NCI-H524 treated with DMSO at 0.1 percent for 48 hours (cell line): ENCODE data around the gene PLXNA4.

Source experiments
- DNase-seq: peaks from one replicate; lab custom pipeline; 2025; lab: John Stamatoyannopoulos, UW

PLXNA4 gene

DNA sequence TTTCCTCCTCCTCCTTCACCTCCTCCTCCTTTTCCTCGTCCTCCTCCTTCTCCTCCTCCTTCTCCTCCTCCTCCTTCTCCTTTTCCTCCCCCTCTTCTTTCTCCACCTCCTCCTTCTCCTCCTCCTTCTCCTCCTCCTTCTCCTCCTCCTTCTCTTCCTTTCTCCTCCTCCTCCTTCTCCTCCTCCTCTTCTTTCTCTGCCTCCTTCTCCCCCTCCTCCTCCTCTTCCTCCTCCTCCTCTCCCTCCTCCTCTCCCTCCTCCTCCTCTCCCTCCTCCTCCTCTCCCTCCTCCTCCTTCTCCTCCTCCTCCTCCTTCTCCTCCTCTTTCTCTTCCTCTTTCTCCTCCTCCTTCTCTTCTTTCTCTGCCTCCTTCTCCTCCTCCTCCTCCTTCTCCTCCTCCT lies 13.6 kb downstream of the PLXNA4 start:
- no peak for DNase-seq

DNA sequence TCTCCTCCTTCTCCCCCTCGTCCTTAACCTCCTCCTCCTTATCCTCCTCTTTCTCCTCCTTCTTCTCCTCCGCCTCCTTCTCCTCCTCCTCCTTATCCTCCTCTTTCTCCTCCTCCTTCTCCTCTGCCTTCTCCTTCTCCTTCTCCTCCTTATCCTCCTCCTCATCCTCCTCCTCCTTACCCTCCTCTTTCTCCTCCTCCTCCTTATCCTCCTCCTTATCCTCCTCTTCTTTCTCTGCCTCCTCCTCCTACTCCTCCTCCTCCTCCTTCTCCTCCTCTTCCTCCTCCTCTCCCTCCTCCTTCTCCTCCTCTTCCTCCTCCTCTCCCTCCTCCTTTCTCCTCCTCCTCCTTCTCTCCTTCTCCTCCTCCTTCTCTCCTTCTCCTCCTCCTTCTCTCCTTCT lies 14.5 kb downstream of the PLXNA4 start:
- no peak for DNase-seq

DNA sequence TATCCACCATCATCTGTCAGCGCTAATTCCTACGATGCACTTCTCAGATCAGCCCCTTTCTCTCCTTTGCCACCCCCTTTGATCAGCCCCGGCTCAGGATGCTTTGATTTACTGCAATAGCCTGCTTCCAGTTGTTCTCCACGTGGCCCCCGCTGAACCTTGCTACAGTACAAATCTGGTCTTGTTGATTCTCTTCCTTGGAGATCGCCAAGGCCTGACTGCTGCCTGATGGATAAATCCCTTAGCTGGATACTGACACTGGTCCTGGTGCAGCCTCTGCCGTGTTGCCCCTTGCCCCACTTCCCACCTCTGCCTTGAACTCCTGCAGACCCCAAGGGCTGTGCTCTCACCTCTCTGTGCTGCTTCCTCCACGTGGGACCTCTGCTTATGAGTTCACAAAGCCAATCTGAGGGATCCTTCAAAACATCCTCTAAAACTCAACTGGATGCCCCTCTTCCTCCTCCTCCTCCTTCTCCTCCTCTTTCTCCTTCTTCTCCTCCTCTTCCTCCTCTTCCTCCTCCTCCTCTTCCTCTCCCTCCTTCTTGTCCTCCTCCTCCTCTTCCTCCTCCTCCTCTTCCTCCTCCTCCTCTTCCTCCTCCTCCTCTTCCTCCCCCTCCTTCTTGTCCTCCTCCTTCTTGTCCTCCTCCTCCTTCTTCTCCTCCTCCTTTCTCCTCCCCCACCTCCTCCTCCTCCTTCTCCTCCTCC lies 15.3 kb downstream of the PLXNA4 start:
- DNase-seq: no peak

DNA sequence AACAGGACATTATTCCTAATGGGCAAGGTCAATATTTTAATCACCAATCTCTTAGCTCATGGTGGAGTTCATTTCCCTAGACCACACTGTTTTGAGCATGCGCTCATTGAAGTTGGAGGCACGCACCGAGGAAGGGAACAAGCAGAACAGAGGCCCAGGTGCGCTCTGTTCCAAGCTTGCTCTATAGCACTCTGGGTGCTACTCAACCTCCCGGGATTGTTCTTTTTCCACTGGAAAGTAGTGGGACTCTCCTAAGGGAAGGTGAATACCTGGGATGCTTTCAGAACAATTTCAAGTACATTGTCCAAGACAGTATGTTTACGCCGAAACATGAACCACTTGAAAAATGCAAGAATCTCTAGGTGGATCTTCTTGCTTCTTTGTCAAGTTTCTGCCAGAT lies 16.2 kb downstream of the PLXNA4 start:
- no peak for DNase-seq

DNA sequence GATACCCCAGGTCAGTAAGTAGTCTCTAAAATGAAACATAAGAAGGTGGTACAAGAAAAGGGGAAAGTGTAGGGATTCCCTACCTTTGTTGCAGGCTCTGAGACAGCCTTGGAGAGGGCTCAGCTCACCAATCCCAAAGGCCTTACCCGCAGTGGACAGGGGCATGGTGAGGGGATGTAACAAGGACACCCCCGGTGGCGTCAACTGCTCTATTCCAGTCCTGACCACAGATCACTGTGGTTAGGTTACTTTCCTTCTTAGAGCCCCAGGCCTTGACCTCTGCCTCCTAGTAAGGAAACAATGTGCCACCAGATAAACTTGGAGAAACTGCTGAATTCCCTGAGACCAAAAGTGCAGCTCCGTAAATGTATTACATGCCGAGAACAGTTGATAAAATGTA lies 17.5 kb downstream of the PLXNA4 start:
- no peak for DNase-seq

DNA sequence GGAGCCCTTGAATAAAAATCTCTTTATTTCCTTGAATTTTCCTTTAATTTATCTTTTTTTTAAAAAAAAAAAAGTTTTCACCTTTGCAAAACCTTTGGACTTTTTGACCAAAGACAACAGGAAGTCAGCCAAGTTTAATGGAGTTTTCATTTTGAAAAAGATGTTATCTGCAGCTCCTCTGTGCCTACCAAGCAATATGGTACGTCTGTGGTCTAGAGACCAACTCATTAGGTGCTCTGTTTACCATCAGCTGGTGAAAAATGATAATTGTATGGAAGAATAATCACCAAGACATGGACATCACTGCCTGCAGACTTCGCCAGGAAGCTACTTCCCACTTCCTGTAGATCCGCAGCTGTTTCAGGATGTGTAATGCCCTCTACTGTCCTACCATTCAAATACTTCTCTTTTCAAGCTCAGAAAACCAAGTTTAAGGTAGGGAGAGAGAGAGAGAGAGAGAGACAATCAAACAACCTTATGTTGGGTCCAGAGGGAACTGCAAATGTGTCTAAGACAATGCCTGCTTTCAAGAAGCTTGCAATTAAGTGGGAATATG lies 18.7 kb downstream of the PLXNA4 start:
- DNase-seq: peak; percentile 8

DNA sequence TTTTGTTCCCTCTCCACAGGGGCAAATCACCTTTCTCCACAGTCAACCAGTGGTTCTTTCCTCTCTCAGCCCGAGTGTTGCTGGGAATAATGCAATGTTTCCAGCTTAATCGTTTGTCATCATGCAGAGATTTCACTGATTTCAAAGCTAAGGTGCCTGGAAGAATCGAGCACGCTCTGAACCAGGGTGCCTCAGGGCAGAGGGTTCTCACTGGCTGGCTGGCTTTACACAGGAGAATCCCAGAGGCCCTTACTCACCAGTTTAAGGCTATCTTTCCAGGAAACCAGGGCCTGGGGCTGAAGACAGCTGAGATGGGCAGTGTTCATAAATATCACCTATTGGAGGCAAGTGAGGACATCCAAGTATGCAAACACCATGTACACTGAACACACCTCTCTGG lies 21.8 kb downstream of the PLXNA4 start:
- no peak for DNase-seq

DNA sequence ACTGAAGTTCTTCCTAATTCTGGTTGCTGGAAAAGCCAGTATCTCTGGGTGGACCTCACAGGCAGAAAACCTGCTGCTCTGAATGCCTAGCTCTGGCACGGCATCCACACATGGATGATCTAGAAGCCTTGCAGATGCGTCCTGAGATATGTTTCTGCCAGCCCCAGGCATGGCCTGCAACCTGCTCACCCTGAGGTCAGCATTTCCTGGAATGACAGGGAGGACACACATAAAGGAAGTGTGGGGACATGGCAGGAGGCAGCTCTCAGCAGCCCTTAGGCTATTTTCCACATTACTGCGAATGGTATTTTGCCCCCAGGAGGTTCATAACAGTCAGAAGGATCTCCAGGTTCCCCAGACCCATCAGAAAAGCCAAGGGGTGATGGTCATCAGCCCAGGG lies 23.2 kb downstream of the PLXNA4 start:
- DNase-seq: no peak

DNA sequence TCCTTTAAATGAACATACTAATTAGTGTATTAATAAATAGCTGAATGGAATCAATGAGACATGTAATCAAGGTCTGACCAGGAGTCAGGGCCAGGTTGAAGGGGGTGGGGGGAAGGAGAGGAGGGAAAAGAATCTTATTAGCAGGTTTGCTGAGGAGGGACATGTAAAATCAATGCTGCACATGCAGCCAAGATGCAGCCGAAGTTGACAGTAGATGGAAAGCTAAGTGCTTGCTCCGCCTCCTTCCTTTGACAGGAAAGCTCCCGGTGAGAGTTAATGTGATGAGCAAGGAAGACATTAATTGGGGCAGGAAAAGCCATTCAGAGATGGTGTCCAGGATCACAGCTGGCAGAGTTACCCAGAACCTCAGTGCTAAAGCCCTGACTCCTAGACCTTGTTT lies 24.4 kb downstream of the PLXNA4 start:
- DNase-seq: no peak

DNA sequence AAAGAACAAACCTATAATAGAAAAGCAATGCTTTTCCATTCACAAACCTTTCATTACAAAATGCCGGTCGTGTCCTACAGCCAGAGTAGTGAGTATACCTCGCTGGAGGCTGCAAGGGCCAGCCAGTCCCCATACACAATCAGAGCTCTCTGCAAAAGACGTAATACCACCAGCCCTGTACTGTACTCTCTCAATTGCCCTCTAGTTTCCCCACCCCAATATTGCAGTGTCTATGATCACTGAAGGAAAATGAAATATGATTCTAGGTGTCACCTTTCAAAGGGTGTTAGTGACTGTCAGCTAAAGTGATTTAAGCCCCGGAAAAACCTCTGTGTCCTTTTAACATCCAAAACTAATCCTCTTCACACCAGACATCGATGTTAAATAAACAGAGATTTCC lies 24.8 kb downstream of the PLXNA4 start:
- peak; percentile 39 for DNase-seq

DNA sequence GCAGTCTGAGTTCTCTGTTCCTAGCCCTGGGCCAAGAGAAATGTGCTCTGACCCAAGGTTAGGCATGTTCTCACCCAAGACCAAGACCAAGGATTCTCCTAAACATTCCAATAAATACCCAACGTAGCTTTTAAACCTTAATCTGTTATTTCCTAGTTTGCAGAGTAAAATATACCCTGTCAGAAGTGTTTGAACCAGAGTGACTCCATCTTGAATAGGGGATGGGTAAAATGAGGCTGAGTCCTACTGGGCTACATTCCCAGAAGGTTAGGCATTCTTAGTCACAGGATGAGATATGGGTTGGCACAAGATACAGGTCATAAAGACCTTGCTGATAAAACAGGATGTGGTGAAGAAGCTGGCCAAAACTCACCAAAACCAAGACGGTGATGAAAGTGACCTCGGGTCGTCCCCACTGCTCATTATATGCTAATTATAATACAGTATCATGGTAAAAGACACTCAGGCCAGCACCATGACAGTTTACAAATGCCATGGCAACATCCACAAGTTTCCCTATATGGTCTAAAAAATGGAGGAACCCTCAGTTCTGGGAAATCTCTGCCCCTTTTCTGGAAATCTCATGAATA lies 27.7 kb downstream of the PLXNA4 start:
- DNase-seq: no peak

DNA sequence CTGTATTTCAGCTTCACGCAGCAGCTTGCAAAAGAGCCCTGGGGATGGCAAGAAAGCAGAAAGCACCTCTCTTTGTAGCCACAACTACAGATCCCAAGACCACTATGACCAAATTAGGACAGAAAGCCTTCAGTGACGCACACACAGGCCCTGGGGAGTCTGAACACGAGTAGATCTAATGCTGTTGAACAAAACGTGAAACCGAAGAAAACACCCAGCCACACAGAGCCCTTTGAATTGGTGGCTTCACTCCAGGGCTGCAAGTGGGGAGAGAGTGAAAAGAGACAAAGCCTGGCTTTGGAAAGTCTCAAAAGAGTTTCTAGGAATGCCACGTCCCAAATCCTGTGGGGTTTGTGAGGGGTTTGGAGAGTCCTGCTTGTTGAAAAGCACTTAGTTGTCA lies 28.4 kb downstream of the PLXNA4 start:
- no peak for DNase-seq

DNA sequence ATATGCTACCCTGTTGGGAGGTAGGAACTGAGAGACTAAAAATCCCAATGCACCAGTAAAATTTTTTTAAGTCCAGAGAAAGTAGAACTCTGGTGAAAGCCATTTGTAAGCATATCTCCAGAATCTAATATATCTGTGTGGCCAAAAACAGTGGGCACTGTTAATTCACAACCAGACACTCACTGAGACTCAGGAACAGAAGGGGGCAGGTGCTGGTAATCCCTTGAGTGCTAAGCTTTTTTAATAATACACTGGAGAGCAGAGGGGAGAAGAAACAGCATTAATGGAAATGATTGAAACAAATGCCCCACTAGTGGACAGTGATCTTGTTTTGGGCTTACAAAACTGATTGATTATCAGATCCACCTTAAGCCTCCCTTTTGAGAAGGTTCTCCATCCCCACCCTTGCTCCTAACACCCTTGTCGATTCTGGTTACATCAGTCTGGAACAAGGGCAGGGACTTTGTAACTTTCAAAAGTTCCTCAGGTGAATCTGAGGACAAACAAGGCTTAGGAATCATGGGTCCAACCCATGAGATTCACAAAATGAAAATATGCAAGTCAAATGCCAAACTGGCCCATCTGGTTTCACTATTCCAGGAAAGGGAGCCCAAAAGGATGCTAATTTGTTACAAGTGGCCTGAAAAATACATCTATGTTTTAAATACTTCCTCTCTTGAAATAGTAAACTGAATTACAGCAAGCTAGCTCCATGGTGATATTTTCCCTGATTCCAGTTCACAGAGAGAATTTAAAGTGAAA lies 29.7 kb downstream of the PLXNA4 start:
- peak; percentile 61 for DNase-seq

DNA sequence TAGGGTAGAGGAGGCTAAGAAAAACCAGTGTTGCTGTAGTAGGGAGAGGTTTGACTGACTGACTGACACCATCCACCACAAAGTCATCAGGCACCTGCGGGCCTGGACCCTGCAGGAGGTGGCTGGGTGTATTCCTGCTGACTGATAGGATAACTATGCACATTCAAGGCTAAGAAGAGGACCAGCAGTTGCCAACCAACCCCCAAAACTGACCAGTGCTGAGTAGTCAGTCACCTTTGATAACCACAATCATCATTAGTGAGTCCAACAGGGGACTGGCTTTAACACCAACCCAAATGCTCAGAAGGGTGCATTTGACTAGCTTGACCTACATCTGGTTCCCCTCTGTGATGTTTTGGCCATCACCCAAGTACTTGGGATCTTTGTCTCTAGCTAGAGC lies 30.5 kb downstream of the PLXNA4 start:
- no peak for DNase-seq

DNA sequence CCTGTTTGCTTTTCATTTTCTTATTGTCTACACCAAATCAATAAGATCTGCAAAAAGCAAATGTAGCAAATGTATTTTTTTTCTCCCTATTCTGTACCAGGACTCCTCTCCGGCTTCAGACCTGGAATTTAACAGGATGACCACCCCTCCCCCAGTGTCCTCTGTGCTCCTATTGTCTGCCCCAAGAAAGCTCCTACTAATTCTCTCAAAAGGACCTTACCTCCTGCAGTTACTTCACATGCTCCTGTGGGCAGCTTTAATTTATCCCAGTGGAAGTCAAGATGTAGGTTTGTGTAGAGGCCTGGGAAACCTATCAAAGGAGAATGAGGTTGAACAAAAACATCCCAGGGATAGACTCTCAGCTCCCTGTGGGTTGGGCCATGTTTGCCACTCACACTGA lies 31.3 kb downstream of the PLXNA4 start:
- DNase-seq: no peak

DNA sequence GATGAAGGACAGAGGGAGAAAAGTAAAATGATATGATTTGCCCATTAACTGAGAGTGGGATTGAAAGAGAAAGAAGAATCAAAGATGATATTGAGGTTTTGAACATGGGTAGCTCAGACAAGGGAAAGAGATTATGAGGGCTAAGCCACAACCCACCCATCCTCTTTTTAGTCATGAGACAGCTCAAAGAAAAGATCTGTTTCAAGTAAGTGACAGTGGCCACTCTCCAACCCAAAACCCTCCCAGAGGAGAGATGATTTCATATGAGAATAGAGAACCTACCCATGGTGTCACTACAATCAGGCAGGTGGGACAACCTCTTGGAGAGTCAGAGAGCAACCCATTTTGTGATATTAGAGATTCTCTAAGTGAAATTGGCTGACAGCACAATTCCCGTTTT lies 32.2 kb downstream of the PLXNA4 start:
- DNase-seq: no peak

DNA sequence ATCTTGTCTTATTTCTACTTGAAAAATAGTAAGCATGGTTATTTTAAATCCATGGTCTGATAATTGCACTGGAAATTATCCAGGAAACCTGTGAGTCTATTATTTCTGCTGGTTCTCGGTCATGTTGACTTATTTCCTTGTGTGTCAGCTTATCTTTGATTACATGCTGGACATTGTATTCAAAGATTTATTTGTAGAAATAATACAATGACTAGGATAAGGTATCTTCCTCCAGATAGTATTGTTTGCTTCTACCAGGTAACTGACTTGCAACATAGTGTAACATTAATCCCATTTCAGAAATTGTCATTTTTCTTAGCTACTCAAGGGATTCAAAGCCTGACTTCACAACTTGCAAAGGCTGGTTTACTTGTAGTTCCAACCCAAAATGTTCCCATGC lies 33.4 kb downstream of the PLXNA4 start:
- no peak for DNase-seq

DNA sequence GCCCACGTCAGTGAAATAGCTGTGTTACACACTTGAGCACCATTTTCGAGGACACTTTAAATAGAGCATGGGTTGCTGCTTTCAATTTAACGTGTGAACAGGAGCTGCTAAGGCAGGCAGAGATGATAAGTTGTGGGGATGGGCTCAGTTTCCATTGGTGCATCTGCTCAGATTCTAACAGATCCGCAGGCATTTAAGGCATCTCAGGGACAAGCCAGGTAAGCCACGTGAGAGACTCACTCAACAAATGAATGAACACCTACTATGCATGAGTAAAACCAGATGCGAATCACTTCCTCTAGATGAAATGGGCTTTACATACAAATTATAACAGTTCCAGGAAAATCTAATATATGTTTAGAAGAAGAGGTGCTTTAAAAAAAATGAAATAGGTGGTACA lies 34.6 kb downstream of the PLXNA4 start:
- no peak for DNase-seq

DNA sequence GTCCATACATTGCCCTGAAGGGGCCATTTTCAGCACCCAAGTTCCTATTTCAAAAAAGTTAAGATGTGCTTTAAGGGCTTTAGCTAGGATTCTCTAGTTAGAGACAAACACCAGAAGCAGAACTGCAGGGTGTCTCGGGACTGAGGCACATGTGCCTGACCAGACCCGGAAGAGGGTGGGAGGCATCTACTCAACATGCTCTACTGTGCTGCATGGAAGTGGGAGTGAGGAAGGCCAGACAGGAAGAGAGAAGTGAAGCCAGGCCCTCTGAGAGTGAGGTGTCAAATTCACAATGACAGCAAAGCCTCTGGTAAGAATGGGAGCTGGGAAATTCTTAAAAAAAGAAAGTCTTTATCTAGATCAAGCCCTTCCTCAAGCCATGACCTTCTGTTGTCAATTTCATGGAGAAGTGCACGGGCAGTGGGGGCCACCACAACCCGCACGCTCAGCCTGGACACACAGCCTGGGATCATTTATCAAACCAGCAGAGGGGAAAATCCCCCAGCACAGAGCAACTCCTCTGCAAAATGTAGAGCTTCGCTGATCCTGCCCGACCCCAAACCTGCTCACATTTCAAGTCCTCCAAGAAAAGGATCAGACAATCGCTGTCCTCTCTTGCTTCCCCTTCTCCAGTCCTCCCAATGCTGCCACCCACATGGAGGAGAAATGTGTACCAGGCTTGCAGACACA lies 38.7 kb downstream of the PLXNA4 start:
- no peak for DNase-seq

DNA sequence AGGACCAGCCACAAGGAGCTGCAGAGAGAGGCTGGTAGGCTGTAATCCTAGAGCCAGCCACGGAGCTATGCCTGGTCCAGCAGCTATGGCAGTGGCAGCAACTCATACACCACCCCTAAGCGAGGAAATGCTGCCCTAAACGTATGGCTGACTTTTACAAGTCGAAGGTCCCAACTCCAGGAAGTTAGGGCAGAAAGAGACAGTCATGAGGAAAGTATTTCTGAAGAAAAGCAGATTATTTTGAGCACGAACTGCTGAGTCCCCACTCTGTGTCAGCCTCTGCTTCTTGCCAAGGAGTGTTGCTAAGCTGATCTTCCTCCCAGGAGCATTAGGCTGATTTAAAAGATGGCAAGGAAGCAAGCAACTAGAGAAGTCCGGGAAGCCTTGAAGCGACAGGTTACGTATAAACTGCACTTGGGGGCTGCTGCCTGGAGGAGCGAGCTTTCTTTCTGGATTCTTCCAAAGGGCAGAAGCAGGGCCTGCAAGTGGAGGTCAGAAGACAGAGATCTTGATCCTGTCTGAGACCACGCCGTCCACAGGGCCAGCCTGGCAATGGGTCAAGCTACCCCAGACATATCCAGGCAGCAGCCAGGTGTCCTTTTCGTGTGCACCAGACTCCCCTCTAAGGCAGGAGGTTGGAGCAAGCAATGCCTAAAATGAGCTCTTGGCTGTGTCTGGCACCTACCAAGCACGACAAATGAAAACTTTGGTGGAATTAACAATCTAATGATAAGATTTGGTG lies 39.4 kb downstream of the PLXNA4 start:
- DNase-seq: no peak

DNA sequence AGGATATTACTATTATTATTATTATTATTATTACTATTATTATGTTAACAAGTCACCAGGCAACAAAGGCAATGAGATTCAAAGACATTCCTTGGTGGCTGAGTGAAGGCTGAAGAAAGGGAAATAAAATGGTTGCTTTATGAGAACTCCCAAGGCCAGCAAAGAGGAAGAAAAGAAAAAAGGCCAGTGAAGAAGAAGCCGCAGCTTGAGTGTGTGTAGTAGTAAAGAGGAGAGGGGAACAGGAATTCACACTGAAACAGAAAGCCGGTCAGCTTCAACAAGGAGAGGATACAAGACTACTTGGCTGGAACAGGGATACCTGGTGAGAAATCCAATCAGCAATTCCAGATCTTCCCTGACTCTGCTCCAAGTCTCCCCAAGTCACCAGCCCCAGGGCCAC lies 42.4 kb downstream of the PLXNA4 start:
- no peak for DNase-seq

DNA sequence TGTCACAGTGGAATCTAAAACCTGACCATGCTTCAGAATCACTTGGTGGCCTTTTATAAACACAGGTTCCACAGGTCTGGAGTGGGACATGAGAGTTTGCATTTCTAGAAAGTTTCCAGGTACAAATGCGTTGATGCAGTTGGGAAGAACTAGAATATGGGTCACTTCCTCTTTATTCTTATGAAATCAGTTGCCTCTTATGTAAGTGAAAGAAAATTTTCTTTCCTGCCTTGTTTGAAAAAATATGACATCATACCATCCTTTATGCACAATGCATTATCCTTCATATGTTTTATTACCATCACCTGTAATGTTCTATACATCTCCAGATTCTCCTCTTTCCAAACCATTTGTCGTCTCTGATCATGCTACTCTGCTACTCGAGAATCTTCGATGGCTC lies 44.0 kb downstream of the PLXNA4 start:
- no peak for DNase-seq
